HG02970 (cell line): ENCODE measurements around the gene WDR20.
"Not testable (repeated sequence)": the region's sequence is repeated elsewhere in the genome, so short reads cannot be mapped to it uniquely, and the experiment has no call there.

Experiments used
- ATAC-seq: cut with Tn5 transposase; IDR thresholded peaks from one replicate; pipeline ENCODE4 v1.9.1; 2021; ENCODE audit warnings: mild to moderate bottlenecking, moderate library complexity, moderate number of reproducible peaks; ENCODE audit not compliant: unreplicated experiment, low FRiP score

Gene WDR20

GRCh38 chr14:102139286-102140026, at the start of gene WDR20:
TSS of gene WDR20 (plus strand) at chr14:102139897. CDS start at chr14:102139924, 27 bp downstream.
- peak; percentile 92 for ATAC-seq

GRCh38 chr14:102090713-102091112, 49.0 kb upstream of the WDR20 start:
- no peak for ATAC-seq

GRCh38 chr14:102092806-102093205, 46.9 kb upstream of the WDR20 start:
- ATAC-seq = no peak

GRCh38 chr14:102094101-102094500, 45.6 kb upstream of the WDR20 start:
- no peak for ATAC-seq

- ATAC-seq = no peak
These were observed 44.3 kb upstream of the WDR20 start for GRCh38 chr14:102095231-102095870.

GRCh38 chr14:102095871-102096568, 43.7 kb upstream of the WDR20 start:
- ATAC-seq = no peak

- no peak for ATAC-seq
These were observed 43.0 kb upstream of the WDR20 start for GRCh38 chr14:102096569-102097188.

- ATAC-seq = no peak
These were observed 42.1 kb upstream of the WDR20 start for GRCh38 chr14:102097441-102098135.

GRCh38 chr14:102103062-102103695, 36.5 kb upstream of the WDR20 start:
- ATAC-seq = no peak

- ATAC-seq = no peak
These were observed 34.3 kb upstream of the WDR20 start for GRCh38 chr14:102105369-102105768.

- ATAC-seq = not testable (repeated sequence)
These were observed 30.4 kb upstream of the WDR20 start for GRCh38 chr14:102109332-102109731.

- ATAC-seq = no peak
These were observed 28.6 kb upstream of the WDR20 start for GRCh38 chr14:102111101-102111500.

GRCh38 chr14:102116361-102117180, 23.1 kb upstream of the WDR20 start:
- no peak for ATAC-seq

GRCh38 chr14:102117852-102118251, 21.8 kb upstream of the WDR20 start:
- no peak for ATAC-seq

- no peak for ATAC-seq
These were observed 18.8 kb upstream of the WDR20 start for GRCh38 chr14:102120888-102121287.

GRCh38 chr14:102121567-102121966, 18.1 kb upstream of the WDR20 start:
- ATAC-seq = no peak

GRCh38 chr14:102124419-102124818, 15.3 kb upstream of the WDR20 start:
- ATAC-seq = no peak

GRCh38 chr14:102125546-102125945, 14.2 kb upstream of the WDR20 start:
- no peak for ATAC-seq

- no peak for ATAC-seq
These were observed 12.8 kb upstream of the WDR20 start for GRCh38 chr14:102126807-102127455.
